Central memory CD8-positive, alpha-beta T cell (primary cell): ENCODE results near the gene CCL22.

ENCODE experiments used
- ATAC-seq: fragments of 150-1000 bp; cut with Tn5 transposase; replicated peaks from 2 replicates; pipeline ENCODE4 v1.10.0; 2022; ENCODE audit warnings: mild to moderate bottlenecking, moderate FRiP score, moderate number of reproducible peaks; ENCODE audit not compliant: poor library complexity, severe bottlenecking; ENCODE audit errors: extremely low read depth
- DNase-seq, 2 donors: peaks; one replicate each; pipeline ENCODE4 v3.0.0; 2021; ENCODE audit warnings: low spot score in 2 of 2
- H3K27ac Mint-ChIP-seq: one replicate; pipeline ENCODE4 v1.8.0; 2022; ENCODE audit warnings: low read depth, mild to moderate bottlenecking, moderate library complexity, mixed read lengths
- H3K27me3 Mint-ChIP-seq: one replicate; pipeline ENCODE4 v1.8.0; 2022; ENCODE audit warnings: mixed read lengths
- H3K36me3 Mint-ChIP-seq: one replicate; pipeline ENCODE4 v1.8.0; 2022; ENCODE audit warnings: mild to moderate bottlenecking, moderate library complexity, mixed read lengths; ENCODE audit not compliant: insufficient read depth
- H3K4me1 Mint-ChIP-seq: one replicate; pipeline ENCODE4 v1.8.0; 2022; ENCODE audit warnings: mixed read lengths
- H3K4me3 Mint-ChIP-seq: one replicate; pipeline ENCODE4 v1.8.0; 2022; ENCODE audit warnings: mild to moderate bottlenecking, moderate library complexity, mixed read lengths
- H3K9me3 Mint-ChIP-seq: one replicate; pipeline ENCODE4 v1.8.0; 2022; ENCODE audit warnings: mixed read lengths

Gene CCL22

DNA sequence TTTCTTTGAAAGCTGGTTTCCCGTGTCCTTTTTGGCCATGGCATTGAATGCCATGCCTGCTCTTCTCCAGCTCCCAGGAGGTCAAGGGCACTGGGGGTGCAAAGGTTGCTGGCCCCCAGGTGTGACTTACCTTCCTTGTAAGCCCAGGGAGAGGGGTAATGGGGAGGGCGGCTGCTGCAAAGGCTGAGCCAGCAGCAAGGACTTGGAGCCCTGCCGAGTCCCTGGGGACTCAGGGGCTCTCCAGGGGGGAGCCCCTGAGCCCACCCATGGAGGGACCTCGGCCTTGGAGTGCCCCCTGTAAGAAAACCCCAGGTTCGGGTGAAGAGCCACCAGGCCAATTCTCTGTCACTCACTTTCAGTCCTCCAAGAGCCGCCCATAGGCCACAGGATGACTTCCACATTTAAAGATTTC lies 5.9 kb upstream of the CCL22 start:
- Mint-ChIP-seq H3K27ac (no peak overlapping the region), H3K36me3 (no peaks in the 10 kb centered on the region), H3K9me3 (no peaks in the 10 kb centered on the region), H3K4me3 (no peak overlapping the region), H3K27me3 (peaks cover 45% of the 10 kb centered on the region), H3K4me1 (no peaks in the 10 kb centered on the region)
- no peak for DNase-seq
- no peak for ATAC-seq

DNA sequence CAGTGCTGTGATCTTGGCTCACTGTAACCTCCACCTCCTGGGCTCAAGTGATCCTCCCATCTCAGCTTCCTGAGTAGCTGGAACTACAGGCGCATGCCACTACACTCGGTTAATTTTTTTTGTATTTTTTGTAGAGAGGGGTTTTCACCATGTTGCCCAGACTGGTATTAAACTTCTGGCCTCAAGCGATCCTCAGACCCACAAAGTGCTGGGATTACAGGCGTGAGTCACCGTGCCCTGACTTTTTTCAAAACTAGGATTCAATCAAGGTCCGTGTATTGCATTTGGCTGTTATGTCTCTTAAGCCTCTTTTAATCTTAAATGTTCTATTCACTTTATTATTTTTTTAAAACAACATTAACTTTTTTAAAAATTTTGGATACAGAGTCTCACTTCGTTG lies 4.3 kb upstream of the CCL22 start:
- Mint-ChIP-seq H3K4me3 (no peak overlapping the region), H3K9me3 (no peaks in the 10 kb centered on the region), H3K36me3 (no peaks in the 10 kb centered on the region), H3K4me1 (no peaks in the 10 kb centered on the region), H3K27ac (no peak overlapping the region), H3K27me3 (peaks cover 29% of the 10 kb centered on the region)
- ATAC-seq: no peak
- no peak for DNase-seq

DNA sequence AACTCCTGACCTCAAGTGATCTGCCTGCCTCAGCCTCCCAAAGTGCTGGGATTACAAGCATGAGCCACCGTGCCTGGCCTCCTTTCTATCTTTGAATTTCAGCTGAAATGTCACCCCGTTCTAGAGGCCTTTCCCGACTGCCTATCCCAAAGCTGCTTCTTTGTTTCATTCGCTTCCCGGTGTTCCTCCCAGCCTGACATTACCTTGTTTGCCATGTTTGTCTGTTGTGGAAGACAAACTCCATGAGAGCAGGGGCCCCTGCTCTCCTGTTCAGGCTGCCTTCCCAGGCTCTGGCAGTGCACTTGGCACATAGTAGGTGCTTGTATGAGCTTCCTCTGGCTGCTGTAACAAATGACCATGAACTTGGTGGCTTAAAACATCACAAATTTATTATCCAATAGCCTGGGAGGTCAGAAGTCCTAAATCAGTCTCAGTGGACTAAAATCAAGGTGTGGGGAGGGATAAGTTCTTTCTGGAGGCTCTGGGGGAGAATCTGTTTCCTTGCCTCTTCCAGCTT lies 2.6 kb upstream of the CCL22 start:
- H3K27ac Mint-ChIP-seq: no peak overlapping the region
- no peaks in the 10 kb centered on the region for H3K4me1 Mint-ChIP-seq
- no peak overlapping the region for H3K4me3 Mint-ChIP-seq
- no peak for ATAC-seq
- H3K27me3 Mint-ChIP-seq: peaks cover 17% of the 10 kb centered on the region
- H3K36me3 Mint-ChIP-seq: no peaks in the 10 kb centered on the region
- H3K9me3 Mint-ChIP-seq: no peaks in the 10 kb centered on the region
- DNase-seq: no peak

DNA sequence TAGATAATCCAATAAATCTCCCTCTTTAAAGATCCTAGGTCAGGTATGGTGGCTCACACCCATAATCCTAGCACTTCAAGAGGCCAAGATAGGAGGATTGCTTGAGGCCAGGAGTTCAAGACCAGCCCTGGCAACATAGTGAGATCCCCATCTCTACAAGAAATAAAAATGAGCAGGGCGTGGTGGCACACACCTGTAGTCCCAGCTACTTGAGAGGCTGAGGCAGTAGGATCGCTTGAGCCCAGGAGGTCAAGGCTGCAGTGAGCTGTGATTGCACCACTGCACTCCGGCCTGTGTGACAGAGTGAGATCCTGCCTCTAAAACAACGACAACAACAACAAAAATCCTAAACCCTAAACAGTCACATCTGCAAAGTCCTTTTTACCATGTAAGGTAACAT lies 2.0 kb upstream of the CCL22 start:
- Mint-ChIP-seq H3K27me3 (peaks cover 14% of the 10 kb centered on the region), H3K27ac (no peak overlapping the region), H3K4me3 (no peak overlapping the region), H3K36me3 (no peaks in the 10 kb centered on the region), H3K4me1 (no peaks in the 10 kb centered on the region), H3K9me3 (no peaks in the 10 kb centered on the region)
- DNase-seq: no peak
- no peak for ATAC-seq

DNA sequence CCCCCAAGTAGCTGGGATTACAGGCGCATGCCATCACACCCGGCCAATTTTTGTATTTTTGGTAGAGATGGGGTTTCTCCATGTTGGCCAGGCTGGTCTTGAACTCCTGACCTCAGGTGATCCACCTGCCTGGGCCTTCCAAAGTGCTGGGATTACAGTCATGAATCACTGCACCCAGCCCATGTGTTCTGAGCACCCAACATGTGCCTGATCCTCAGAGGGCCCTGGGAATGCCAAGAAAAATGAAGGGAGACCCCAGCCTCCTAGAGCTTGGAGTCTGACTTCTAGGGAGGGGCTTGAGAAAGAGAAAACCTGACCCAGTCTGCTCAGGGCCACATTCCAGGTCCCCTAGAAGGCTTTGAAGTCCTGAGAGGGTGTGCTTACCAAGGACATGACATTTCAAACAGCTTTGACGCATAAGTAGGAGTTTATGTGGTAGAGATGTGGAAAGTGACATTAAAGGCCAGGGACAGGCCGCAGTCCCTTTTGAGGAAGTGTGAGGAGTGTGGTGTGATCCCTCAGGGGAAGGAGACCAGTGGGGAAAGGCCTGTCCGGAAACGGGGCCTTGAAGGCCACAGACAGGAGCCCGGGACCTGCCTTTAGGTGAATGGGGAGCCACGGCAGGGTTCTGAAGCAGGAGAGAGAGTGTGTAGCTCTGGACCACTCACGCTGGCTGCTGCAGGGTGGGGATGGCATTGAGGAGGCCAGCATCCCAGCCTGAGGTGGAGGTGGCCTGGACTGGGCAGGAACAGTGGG lies 1.1 kb upstream of the CCL22 start:
- ATAC-seq (no peak), DNase-seq (no peak)
- Mint-ChIP-seq H3K9me3 (no peaks in the 10 kb centered on the region), H3K27me3 (peaks cover 5% of the 10 kb centered on the region), H3K27ac (no peak overlapping the region), H3K36me3 (no peaks in the 10 kb centered on the region), H3K4me3 (no peak overlapping the region), H3K4me1 (no peaks in the 10 kb centered on the region)

DNA sequence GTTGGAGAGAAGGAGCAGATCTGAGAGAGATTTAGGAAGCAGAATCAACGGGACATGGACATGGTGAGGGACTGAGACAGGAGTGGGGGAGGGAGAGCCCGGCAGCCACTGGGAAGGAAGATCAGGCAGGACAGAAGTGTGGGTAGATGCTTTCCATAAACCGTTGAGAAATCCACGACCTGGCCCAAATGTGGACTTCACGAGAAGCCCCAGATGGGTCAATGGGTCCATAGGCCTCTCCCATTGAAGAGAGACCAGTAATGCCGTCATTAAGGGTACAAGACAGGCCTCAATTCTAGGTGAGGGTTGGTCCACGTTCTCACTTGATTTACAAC lies 530 bp upstream of the CCL22 start:
- Mint-ChIP-seq H3K27me3 (no peaks in the 10 kb centered on the region), H3K27ac (no peak overlapping the region), H3K4me3 (no peak overlapping the region), H3K9me3 (no peaks in the 10 kb centered on the region), H3K4me1 (no peaks in the 10 kb centered on the region), H3K36me3 (no peaks in the 10 kb centered on the region)
- ATAC-seq: no peak
- DNase-seq: no peak

DNA sequence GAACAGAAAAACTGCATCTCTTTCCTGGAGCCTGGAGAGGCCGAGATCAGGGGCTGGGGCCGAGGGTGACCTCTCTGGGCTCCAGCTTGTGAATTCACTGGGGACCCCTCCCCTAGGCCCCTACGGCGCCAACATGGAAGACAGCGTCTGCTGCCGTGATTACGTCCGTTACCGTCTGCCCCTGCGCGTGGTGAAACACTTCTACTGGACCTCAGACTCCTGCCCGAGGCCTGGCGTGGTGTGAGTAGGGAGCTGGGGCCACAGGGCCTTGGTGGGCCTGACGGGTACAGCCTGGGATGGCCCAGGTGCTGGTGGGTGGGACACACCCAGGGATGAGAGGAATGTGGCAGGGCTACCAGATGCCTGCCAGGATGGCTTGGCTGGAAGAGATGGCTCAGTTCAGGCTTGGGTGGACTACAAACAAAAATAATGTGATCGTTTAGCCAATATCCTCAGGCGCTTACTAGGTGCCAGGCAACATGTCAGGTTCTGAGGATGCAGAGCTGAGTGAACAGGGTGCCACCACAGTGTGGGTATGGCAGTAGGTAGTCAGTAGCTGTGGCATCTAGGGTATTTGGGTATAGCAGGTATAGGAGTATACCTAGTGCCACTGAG lies 1.8 kb downstream of the CCL22 start:
- Mint-ChIP-seq H3K27ac (no peak overlapping the region), H3K4me3 (no peak overlapping the region), H3K9me3 (no peaks in the 10 kb centered on the region), H3K27me3 (peaks cover 18% of the 10 kb centered on the region), H3K36me3 (no peaks in the 10 kb centered on the region), H3K4me1 (no peaks in the 10 kb centered on the region)
- ATAC-seq: no peak
- DNase-seq: no peak

DNA sequence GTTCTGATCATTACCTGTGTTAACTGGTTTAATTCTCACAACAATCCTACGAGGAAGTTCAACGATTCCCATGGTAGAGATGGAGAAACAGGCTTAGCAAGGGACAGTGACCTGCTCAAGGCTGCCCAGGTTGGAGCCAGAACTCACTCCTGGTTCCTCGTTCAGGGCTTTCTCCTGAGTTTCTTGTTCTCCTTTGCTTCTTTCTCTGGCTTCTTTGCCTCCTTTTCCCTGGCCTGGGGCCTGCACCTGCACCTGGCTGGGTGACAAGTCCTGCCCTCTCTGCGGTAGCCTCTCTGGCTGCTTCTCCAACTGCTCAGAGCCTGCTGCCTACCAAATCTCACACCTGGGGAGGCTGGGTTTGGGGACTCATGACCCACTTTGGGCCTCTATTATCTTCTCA lies 2.8 kb downstream of the CCL22 start:
- H3K4me3 Mint-ChIP-seq: no peak overlapping the region
- no peak for DNase-seq
- no peak overlapping the region for H3K27ac Mint-ChIP-seq
- H3K27me3 Mint-ChIP-seq: peaks cover 28% of the 10 kb centered on the region
- no peak for ATAC-seq
- no peaks in the 10 kb centered on the region for H3K9me3 Mint-ChIP-seq
- H3K4me1 Mint-ChIP-seq: no peaks in the 10 kb centered on the region
- H3K36me3 Mint-ChIP-seq: no peaks in the 10 kb centered on the region

DNA sequence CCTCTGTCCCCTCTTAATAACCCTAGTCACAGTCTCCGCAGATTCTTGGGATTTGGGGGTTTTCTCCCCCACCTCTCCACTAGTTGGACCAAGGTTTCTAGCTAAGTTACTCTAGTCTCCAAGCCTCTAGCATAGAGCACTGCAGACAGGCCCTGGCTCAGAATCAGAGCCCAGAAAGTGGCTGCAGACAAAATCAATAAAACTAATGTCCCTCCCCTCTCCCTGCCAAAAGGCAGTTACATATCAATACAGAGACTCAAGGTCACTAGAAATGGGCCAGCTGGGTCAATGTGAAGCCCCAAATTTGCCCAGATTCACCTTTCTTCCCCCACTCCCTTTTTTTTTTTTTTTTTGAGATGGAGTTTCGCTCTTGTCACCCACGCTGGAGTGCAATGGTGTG lies 5.6 kb downstream of the CCL22 start:
- ATAC-seq (no peak), DNase-seq (no peak)
- H3K36me3 Mint-ChIP-seq: no peaks in the 10 kb centered on the region
- H3K4me1 Mint-ChIP-seq: no peaks in the 10 kb centered on the region
- H3K9me3 Mint-ChIP-seq: no peaks in the 10 kb centered on the region
- peak overlapping the region; percentile 9 for H3K27ac Mint-ChIP-seq
- H3K27me3 Mint-ChIP-seq: peaks cover 51% of the 10 kb centered on the region
- H3K4me3 Mint-ChIP-seq: no peak overlapping the region

DNA sequence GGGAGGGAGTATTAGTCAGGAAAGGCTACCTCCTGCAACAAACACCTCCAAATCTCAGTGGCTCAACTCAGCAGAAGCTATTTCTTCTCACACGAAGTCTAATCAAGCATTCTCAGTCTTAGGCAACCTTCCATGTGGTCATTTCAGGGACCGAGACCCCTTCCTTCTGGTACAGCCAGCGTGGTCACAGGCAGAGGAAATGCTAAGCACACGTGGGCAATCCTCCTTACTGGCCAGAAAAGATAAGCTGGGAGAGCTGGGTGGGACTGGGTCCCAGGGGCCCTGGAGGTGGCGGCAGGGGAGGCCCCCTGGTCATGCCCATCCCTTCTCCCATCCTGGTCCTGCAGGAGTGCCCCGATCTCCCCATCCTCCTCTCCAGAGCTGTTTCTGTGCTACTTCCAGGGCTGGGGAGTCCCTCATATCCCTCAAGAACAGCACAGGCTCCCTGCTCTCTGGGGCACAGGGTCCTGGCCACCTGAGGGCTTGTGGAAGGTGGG lies 8.0 kb downstream of the CCL22 start:
- H3K27me3 Mint-ChIP-seq: peaks cover 52% of the 10 kb centered on the region
- no peaks in the 10 kb centered on the region for H3K4me1 Mint-ChIP-seq
- DNase-seq (no peak), ATAC-seq (no peak)
- H3K9me3 Mint-ChIP-seq: no peaks in the 10 kb centered on the region
- H3K4me3 Mint-ChIP-seq: no peak overlapping the region
- H3K36me3 Mint-ChIP-seq: no peaks in the 10 kb centered on the region
- no peak overlapping the region for H3K27ac Mint-ChIP-seq

DNA sequence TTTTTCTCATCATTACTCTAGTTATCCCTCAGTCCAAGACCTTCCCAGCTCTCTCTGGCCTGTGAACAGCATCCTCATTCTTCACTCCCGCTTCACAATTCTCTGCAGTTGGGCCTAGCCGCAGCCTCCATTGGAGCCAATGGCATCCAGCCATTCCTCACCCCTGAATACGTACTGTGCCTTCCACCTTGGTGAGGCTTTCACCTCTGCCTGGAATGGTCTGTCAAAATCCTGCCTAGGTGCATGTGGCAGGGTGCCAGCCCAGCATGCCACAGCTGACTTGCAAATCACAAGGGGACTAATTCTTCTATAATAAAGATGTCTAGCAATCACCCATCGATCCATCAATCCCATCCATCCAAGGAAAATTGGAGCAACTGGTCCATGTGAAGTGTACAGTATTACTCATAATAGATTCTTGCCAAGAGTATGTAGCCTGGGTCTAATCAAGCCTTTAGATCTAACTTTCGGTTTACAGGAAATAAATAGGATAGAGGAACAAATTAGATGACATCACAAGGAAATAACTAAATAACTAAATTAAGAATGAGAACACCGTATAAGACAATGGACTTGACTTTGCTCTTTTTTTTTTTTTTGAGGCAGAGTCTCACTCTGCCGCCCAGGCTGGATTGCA lies 8.7 kb downstream of the CCL22 start:
- no peak for ATAC-seq
- no peaks in the 10 kb centered on the region for H3K4me1 Mint-ChIP-seq
- H3K9me3 Mint-ChIP-seq: no peaks in the 10 kb centered on the region
- H3K27ac Mint-ChIP-seq: no peak overlapping the region
- H3K4me3 Mint-ChIP-seq: no peak overlapping the region
- H3K27me3 Mint-ChIP-seq: peaks cover 52% of the 10 kb centered on the region
- H3K36me3 Mint-ChIP-seq: no peaks in the 10 kb centered on the region
- DNase-seq: no peak

DNA sequence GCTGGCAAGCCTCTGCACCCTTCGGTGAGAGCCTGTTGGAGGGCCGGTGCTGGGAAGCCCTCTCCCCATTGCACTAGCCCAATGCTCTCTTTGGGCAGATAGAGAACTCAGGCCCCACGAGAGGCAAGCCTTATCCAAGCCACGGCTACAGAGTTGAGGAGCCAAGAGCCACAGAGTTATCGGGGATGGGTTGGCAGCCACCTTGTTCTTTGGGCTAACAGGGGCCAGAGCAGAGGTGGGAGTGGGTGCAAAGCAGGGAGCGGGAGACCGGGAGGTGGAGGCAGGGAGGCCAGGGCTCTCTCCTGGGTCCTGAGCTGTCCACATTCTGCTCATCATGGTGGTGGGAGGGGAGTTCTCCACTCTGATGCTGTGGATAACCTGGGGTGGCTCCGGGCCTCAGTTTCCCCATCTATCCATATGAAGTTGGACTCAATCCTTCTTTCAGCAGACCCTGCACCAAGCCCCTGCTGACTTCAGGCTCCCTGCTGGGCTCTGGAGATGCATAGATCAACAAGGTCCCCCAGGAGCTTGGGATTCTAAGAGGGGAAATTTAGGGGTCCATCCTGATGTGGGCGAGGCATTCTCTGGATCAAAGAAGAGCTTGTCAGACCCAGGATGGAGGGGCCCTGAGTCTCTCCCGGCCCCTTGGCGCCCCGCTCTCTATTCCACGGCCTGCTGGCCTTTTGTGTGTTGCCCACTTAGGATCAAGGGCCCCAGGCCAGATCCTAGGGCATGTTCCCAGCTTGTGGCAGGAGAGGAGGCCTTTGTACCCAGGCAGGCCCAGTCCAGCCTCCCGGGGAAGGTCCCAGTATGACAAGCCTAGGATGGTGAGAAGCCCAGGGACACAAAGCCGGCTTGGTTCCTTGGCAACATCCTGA lies 13.2 kb downstream of the CCL22 start:
- DNase-seq (no peak), ATAC-seq (no peak)
- Mint-ChIP-seq H3K27me3 (peaks cover 31% of the 10 kb centered on the region), H3K9me3 (no peaks in the 10 kb centered on the region), H3K27ac (no peak overlapping the region), H3K36me3 (no peaks in the 10 kb centered on the region), H3K4me3 (no peak overlapping the region), H3K4me1 (no peaks in the 10 kb centered on the region)
